Liver (tissue), 9 donors: ENCODE results near the gene MRGPRX2. TPM values are rescaled to one million over a fixed set of nuclear protein-coding genes. Genes with fewer than 3 reads are reported as not detected.

ENCODE experiments used
- DNase-seq: peaks from one replicate; pipeline ENCODE4 v3.0.0-alpha.2; 2017; ENCODE audit warnings: low spot score
- H3K27ac ChIP-seq, 2 donors: one replicate each; pipeline ENCODE4 v1.7.0; 2013; ENCODE audit warnings: inconsistent platforms in 2 of 2, low read length in 2 of 2, control low read depth in 1 of 2, low read depth in 1 of 2, mild to moderate bottlenecking in 1 of 2
- H3K27me3 ChIP-seq, 4 donors: one replicate each; pipeline versions ENCODE4 v1.6.1 to v1.7.0; 2013; ENCODE audit warnings: low read length in 3 of 4, inconsistent platforms in 1 of 4, mild to moderate bottlenecking in 1 of 4, moderate library complexity in 1 of 4; ENCODE audit not compliant: control insufficient read depth in 4 of 4, insufficient read depth in 4 of 4
- H3K36me3 ChIP-seq, 4 donors: one replicate each; pipeline versions ENCODE4 v1.6.1 to v1.7.0; 2013; ENCODE audit warnings: low read length in 3 of 4, mild to moderate bottlenecking in 3 of 4, low read depth in 1 of 4, moderate library complexity in 1 of 4; ENCODE audit not compliant: control insufficient read depth in 4 of 4, insufficient read depth in 3 of 4
- H3K4me1 ChIP-seq, 4 donors: one replicate each; pipeline versions ENCODE4 v1.6.1 to v1.7.0; 2013; ENCODE audit warnings: low read length in 3 of 4, mild to moderate bottlenecking in 3 of 4, moderate library complexity in 1 of 4; ENCODE audit not compliant: control insufficient read depth in 4 of 4, insufficient read depth in 4 of 4
- H3K4me3 ChIP-seq, 3 donors: one replicate each; pipeline versions ENCODE4 v1.6.1 to v1.7.0; 2013; ENCODE audit warnings: low read length in 3 of 3, control low read depth in 1 of 3, low read depth in 1 of 3, mild to moderate bottlenecking in 1 of 3
- H3K9ac ChIP-seq, 2 donors: one replicate each; pipeline ENCODE4 v1.7.0; 2013; ENCODE audit warnings: low read length in 2 of 2, mild to moderate bottlenecking in 2 of 2, moderate library complexity in 2 of 2, control low read depth in 1 of 2, low read depth in 1 of 2
- H3K9me3 ChIP-seq, 4 donors: one replicate each; pipeline versions ENCODE4 v1.6.1 to v1.7.0; 2013; ENCODE audit warnings: low read length in 3 of 4; ENCODE audit not compliant: control insufficient read depth in 4 of 4
- ATF3 ChIP-seq: IDR thresholded peaks from 2 replicates; pipeline ENCODE4 v1.6.1; 2016; ENCODE audit warnings: antibody characterized with exemption
- CTCF ChIP-seq: fragments of 150-350 bp; IDR thresholded peaks from 2 replicates; pipeline ENCODE4 v1.5.1; 2017; ENCODE audit warnings: improper control_type of control experiment, low read depth, low read length; ENCODE audit not compliant: missing input control
- EGR1 ChIP-seq, 2 donors: IDR thresholded peaks; 2 replicates each; pipeline ENCODE4 v1.6.1; 2016 to 2018; ENCODE audit warnings: antibody characterized with exemption in 2 of 2, low read depth in 2 of 2
- FOXA1 ChIP-seq: IDR thresholded peaks from 2 replicates; pipeline ENCODE4 v1.6.1; 2016; ENCODE audit warnings: antibody characterized with exemption
- FOXA2 ChIP-seq: IDR thresholded peaks from 2 replicates; pipeline ENCODE4 v1.6.1; 2016; ENCODE audit warnings: antibody characterized with exemption
- HNF4A ChIP-seq, 2 donors: conservative IDR thresholded peaks; 2 replicates each; pipeline ENCODE4 v1.6.1; 2016; ENCODE audit warnings: antibody characterized with exemption in 2 of 2, mild to moderate bottlenecking in 2 of 2
- HNF4G ChIP-seq: IDR thresholded peaks from 2 replicates; pipeline ENCODE4 v1.6.1; 2016; ENCODE audit warnings: antibody characterized with exemption
- JUND ChIP-seq, 2 donors: IDR thresholded peaks; 2 replicates each; pipeline ENCODE4 v1.6.1; 2016; ENCODE audit warnings: antibody characterized with exemption in 2 of 2
- NR2F2 ChIP-seq: IDR thresholded peaks from 2 replicates; pipeline ENCODE4 v1.6.1; 2016; ENCODE audit warnings: antibody characterized with exemption
- RAD21 ChIP-seq, 2 donors: IDR thresholded peaks; 2 replicates each; pipeline ENCODE4 v1.6.1; 2016; ENCODE audit warnings: antibody characterized with exemption in 2 of 2, mild to moderate bottlenecking in 2 of 2
- RXRA ChIP-seq, 2 donors: IDR thresholded peaks; 2 replicates each; pipeline ENCODE4 v1.6.1; 2017 to 2018; ENCODE audit warnings: antibody characterized with exemption in 2 of 2, mild to moderate bottlenecking in 1 of 2
- SP1 ChIP-seq: IDR thresholded peaks from 2 replicates; pipeline ENCODE4 v1.6.1; 2018; ENCODE audit warnings: antibody characterized with exemption, mild to moderate bottlenecking
- TAF1 ChIP-seq: conservative IDR thresholded peaks from 2 replicates; pipeline ENCODE4 v1.6.1; 2016; ENCODE audit warnings: antibody characterized with exemption, mild to moderate bottlenecking
- YY1 ChIP-seq: IDR thresholded peaks from 2 replicates; pipeline ENCODE4 v1.6.1; 2016; ENCODE audit warnings: antibody characterized with exemption, mild to moderate bottlenecking
- WGBS: extraction: QIAGEN DNeasy Blood & Tissue Kit; methylation state at CpG from one replicate; pipeline ENCODE4 v1.1.7; 2013; 5-methylcytosine and 5-hydroxymethylcytosine counted together
- polyA plus RNA-seq, 2 donors: library from polyadenylated mRNA; stranded (reverse) in 1 of 2; unstranded in 1 of 2; fragments of 200-250 nt in 1 of 2; fragments of >200 nt in 1 of 2; fragmentation: Nextera tagmentation in 1 of 2; extraction: Ambion mirVana in 1 of 2; gene quantifications; one replicate each; pipeline versions ENCODE4 v1.2.1 to v1.2.3, GENCODE V29; 2013 to 2015
- total RNA-seq, 2 donors: library from RNA; depleted of rRNA; stranded (reverse); fragments of >200 nt; gene quantifications; one replicate each; pipeline ENCODE4 v1.2.3, GENCODE V29; 2014
- TF ChIP-seq, protein P1 (sequence below): IDR thresholded peaks from 2 replicates; pipeline ENCODE4 v1.6.1; 2016; ENCODE audit warnings: antibody characterized with exemption, mild to moderate bottlenecking
- TF ChIP-seq, protein P2 (sequence below): IDR thresholded peaks from 2 replicates; pipeline ENCODE4 v1.6.1; 2016; ENCODE audit warnings: antibody characterized with exemption
- TF ChIP-seq, protein P3 (sequence below): IDR thresholded peaks from 2 replicates; pipeline ENCODE4 v1.6.1; 2016; ENCODE audit warnings: antibody characterized with exemption
- donor health status: healthy.
- donor health status: healthy.
- donor health status: healthy.
- donor health status: healthy.
- donor health status: healthy.

Gene MRGPRX2
- total and polyA plus RNA-seq, 4 donors = not detected

- TF ChIP-seq, protein P1, sequence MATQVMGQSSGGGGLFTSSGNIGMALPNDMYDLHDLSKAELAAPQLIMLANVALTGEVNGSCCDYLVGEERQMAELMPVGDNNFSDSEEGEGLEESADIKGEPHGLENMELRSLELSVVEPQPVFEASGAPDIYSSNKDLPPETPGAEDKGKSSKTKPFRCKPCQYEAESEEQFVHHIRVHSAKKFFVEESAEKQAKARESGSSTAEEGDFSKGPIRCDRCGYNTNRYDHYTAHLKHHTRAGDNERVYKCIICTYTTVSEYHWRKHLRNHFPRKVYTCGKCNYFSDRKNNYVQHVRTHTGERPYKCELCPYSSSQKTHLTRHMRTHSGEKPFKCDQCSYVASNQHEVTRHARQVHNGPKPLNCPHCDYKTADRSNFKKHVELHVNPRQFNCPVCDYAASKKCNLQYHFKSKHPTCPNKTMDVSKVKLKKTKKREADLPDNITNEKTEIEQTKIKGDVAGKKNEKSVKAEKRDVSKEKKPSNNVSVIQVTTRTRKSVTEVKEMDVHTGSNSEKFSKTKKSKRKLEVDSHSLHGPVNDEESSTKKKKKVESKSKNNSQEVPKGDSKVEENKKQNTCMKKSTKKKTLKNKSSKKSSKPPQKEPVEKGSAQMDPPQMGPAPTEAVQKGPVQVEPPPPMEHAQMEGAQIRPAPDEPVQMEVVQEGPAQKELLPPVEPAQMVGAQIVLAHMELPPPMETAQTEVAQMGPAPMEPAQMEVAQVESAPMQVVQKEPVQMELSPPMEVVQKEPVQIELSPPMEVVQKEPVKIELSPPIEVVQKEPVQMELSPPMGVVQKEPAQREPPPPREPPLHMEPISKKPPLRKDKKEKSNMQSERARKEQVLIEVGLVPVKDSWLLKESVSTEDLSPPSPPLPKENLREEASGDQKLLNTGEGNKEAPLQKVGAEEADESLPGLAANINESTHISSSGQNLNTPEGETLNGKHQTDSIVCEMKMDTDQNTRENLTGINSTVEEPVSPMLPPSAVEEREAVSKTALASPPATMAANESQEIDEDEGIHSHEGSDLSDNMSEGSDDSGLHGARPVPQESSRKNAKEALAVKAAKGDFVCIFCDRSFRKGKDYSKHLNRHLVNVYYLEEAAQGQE = no peak
- no peak for TF ChIP-seq HNF4A (conservative IDR thresholded peaks at IDR 0.05)
- TF ChIP-seq HNF4G = no peak
Measured at GRCh38 chr11:19093976-19094375, 33.5 kb upstream of the MRGPRX2 start (continued).

DNA sequence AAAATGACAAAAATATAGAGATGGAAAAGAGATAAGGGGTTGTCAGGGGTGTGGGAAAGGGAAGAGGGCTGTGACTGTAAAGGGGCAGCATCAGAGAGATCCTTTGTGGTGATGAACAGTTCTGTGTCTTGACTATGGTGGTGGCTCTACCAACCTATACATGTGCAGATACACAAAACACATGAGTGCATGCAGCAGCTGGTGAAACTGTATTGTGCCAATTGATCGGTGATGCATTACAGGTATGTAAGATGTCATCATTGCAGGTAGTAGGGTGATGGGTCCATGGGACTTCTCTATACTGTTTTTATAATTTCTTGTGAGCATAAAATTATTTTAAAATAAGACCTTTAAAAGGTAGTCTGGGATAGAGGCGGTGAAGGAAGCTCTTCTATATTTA, 32.3 kb upstream of the MRGPRX2 start:
- WGBS = 95% methylated on average over 2 of the region's 2 CpGs
- DNase-seq = no peak
- no peaks in the 10 kb centered on the region for H3K27me3 ChIP-seq

More for the DNA sequence above, 32.3 kb upstream of the MRGPRX2 start:
- Histone ChIP-seq H3K9me3 (no peaks in the 10 kb centered on the region), H3K36me3 (no peaks in the 10 kb centered on the region), H3K4me3 (no peak overlapping the region), H3K9ac (no peak overlapping the region), H3K27ac (no peak overlapping the region), H3K4me1 (no peaks in the 10 kb centered on the region)
- TF ChIP-seq NR2F2 (no peak), CTCF (no peak), SP1 (no peak), ATF3 (no peak), TAF1 (no peak), HNF4G (no peak), FOXA1 (no peak), FOXA2 (no peak), RAD21 (IDR thresholded peaks at IDR 0.05) (no peak), EGR1 (IDR thresholded peaks at IDR 0.05; ENCODE audit: low read depth in 2 of 2) (no peak), RXRA (IDR thresholded peaks at IDR 0.05) (no peak), HNF4A (conservative IDR thresholded peaks at IDR 0.05) (no peak), YY1 (no peak), JUND (IDR thresholded peaks at IDR 0.05) (no peak)
- TF ChIP-seq, protein P2, sequence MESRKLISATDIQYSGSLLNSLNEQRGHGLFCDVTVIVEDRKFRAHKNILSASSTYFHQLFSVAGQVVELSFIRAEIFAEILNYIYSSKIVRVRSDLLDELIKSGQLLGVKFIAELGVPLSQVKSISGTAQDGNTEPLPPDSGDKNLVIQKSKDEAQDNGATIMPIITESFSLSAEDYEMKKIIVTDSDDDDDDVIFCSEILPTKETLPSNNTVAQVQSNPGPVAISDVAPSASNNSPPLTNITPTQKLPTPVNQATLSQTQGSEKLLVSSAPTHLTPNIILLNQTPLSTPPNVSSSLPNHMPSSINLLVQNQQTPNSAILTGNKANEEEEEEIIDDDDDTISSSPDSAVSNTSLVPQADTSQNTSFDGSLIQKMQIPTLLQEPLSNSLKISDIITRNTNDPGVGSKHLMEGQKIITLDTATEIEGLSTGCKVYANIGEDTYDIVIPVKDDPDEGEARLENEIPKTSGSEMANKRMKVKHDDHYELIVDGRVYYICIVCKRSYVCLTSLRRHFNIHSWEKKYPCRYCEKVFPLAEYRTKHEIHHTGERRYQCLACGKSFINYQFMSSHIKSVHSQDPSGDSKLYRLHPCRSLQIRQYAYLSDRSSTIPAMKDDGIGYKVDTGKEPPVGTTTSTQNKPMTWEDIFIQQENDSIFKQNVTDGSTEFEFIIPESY = no peak
- TF ChIP-seq, protein P3, sequence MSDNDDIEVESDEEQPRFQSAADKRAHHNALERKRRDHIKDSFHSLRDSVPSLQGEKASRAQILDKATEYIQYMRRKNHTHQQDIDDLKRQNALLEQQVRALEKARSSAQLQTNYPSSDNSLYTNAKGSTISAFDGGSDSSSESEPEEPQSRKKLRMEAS = no peak
- TF ChIP-seq, protein P1 = no peak
